ENCODE measurements around the gene CDK5.

DNA sequence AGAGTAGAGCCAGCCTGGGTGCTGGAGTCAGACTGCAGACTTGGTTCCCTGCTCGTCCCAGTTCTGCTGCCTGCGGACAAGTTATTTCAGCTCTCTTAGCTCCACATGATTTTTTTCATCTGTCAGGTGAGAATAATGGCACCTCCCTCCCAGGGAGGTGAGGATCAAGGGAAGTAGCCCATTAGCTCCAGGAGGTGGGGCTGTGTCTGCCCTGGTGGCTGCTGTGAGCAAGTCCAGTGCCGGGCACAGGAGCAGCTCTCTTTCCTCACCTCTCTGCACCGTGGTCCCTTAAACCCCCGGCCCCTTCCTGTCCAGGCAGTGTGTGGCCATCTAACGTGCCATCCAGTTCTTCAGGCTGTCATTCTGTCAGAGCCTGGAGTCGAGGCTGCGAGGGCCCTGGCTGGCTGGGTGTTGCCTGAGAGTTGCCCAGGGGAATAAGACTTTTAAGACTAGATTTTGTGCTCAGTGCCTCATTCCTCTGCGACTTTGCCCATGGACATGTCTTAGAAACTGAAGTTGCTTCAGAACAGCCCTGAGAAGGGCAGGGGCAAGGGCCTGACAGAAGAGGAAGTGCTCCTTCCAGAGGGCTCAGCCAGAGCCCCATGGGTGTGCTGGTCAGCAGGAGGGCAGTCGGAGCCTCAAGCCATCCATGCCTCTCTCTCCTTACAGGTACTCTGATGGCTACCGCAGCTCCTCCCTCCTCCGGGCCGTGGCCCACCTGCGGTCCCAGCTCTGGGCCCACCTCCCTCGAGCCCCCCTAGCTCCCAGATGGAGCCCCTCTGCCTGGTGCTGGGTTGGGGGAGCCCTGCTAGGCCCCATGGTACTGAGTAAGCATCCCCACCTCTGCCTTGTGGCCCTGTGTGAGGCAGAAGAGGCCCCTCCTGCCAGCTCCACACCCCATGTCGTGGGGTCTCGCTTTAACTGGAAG is 24.5 kb downstream of the CDK5 start:
- TF ChIP-seq, protein P1, sequence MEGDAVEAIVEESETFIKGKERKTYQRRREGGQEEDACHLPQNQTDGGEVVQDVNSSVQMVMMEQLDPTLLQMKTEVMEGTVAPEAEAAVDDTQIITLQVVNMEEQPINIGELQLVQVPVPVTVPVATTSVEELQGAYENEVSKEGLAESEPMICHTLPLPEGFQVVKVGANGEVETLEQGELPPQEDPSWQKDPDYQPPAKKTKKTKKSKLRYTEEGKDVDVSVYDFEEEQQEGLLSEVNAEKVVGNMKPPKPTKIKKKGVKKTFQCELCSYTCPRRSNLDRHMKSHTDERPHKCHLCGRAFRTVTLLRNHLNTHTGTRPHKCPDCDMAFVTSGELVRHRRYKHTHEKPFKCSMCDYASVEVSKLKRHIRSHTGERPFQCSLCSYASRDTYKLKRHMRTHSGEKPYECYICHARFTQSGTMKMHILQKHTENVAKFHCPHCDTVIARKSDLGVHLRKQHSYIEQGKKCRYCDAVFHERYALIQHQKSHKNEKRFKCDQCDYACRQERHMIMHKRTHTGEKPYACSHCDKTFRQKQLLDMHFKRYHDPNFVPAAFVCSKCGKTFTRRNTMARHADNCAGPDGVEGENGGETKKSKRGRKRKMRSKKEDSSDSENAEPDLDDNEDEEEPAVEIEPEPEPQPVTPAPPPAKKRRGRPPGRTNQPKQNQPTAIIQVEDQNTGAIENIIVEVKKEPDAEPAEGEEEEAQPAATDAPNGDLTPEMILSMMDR (IDR thresholded peaks at IDR 0.05): no peak
- TF ChIP-seq POLR2A (IDR thresholded peaks at IDR 0.05): no peak
- TF ChIP-seq POLR2AphosphoS5 (IDR thresholded peaks at IDR 0.05): no peak
- TF ChIP-seq EP300 (IDR thresholded peaks at IDR 0.05): no peak

Data from upper lobe of left lung (tissue), 4 donors.